Measurements from ENCODE around the gene RAB26.

The RAB26 gene

GRCh38 chr16:2152695-2153506 is 4.5 kb downstream of the RAB26 start (continued):
- TF ChIP-seq ZNF221 (tag by site-specific recombination; IDR thresholded peaks at IDR 0.05; ENCODE audit: borderline replicate concordance) (no peak), ZFP69B (tag by site-specific recombination; IDR thresholded peaks at IDR 0.05) (no peak), ZBTB8A (tag by site-specific recombination; IDR thresholded peaks at IDR 0.05) (peak; percentile 50), OSR2 (tag by site-specific recombination; IDR thresholded peaks at IDR 0.05) (peak; percentile 5; the same call in 1 of the 2 replicates), ZBTB49 (tag by site-specific recombination; IDR thresholded peaks at IDR 0.05; ENCODE audit: low read depth) (no peak), GLIS2 (tag by site-specific recombination; IDR thresholded peaks at IDR 0.05) (peak; percentile 75), ZNF223 (tag by site-specific recombination; IDR thresholded peaks at IDR 0.05) (no peak), ZNF580 (tag by site-specific recombination; IDR thresholded peaks at IDR 0.05) (no peak), ZNF391 (tag by site-specific recombination; IDR thresholded peaks at IDR 0.05; ENCODE audit: borderline replicate concordance, low read depth) (no peak), ZNF426 (tag by site-specific recombination; IDR thresholded peaks at IDR 0.05) (no peak), ZSCAN5A (tag by site-specific recombination; IDR thresholded peaks at IDR 0.05) (no peak), ZNF768 (tag by site-specific recombination; IDR thresholded peaks at IDR 0.05) (no peak; the same call in 1 of the 2 replicates), ZNF26 (tag by site-specific recombination; IDR thresholded peaks at IDR 0.05) (no peak), ZNF302 (tag by site-specific recombination; IDR thresholded peaks at IDR 0.05; ENCODE audit: low read depth) (no peak), SCRT2 (tag by site-specific recombination; IDR thresholded peaks at IDR 0.05) (no peak), ZNF639 (tag by site-specific recombination; IDR thresholded peaks at IDR 0.05) (no peak), RBAK (tag by site-specific recombination; IDR thresholded peaks at IDR 0.05) (no peak), MYNN (tag by site-specific recombination; IDR thresholded peaks at IDR 0.05; ENCODE audit: borderline replicate concordance) (no peak), TRIM28 (IDR thresholded peaks at IDR 0.05; ENCODE audit: borderline replicate concordance, low read length) (no peak), ZNF843 (tag by site-specific recombination; IDR thresholded peaks at IDR 0.05) (no peak), ZNF37A (tag by site-specific recombination; IDR thresholded peaks at IDR 0.05) (no peak), BCL11A (tag by site-specific recombination; IDR thresholded peaks at IDR 0.05; ENCODE audit: low read depth) (no peak)

Measured in HEK293 (cell line).